Measurements from ENCODE around the gene SOX9.

SOX9 gene

GRCh38 chr17:72158895-72159885 is 38.4 kb downstream of the SOX9 start:
- no peak for DNase-seq (ENCODE audit: low read depth in 1 of 2, low spot score in 1 of 2)

GRCh38 chr17:72162569-72162968 is 41.7 kb downstream of the SOX9 start:
- no peak for DNase-seq (ENCODE audit: low read depth in 1 of 2, low spot score in 1 of 2)

- no peak for DNase-seq (ENCODE audit: low read depth in 1 of 2, low spot score in 1 of 2)
Observed at GRCh38 chr17:72163474-72163873, 42.7 kb downstream of the SOX9 start.

GRCh38 chr17:72164158-72164739 is 43.4 kb downstream of the SOX9 start:
- DNase-seq (ENCODE audit: low read depth in 1 of 2, low spot score in 1 of 2) = no peak

- DNase-seq (ENCODE audit: low read depth in 1 of 2, low spot score in 1 of 2) = no peak
Observed at GRCh38 chr17:72165192-72165866, 44.5 kb downstream of the SOX9 start.

- no peak for DNase-seq (ENCODE audit: low read depth in 1 of 2, low spot score in 1 of 2)
Observed at GRCh38 chr17:72165867-72166439, 45.1 kb downstream of the SOX9 start.

GRCh38 chr17:72167593-72167992 is 46.8 kb downstream of the SOX9 start:
- no peak for DNase-seq (ENCODE audit: low read depth in 1 of 2, low spot score in 1 of 2)

- DNase-seq (ENCODE audit: low read depth in 1 of 2, low spot score in 1 of 2) = no peak
Observed at GRCh38 chr17:72169823-72170222, 49.0 kb downstream of the SOX9 start.

- no peak for DNase-seq (ENCODE audit: low read depth in 1 of 2, low spot score in 1 of 2)
Observed at GRCh38 chr17:72171703-72172667, 51.2 kb downstream of the SOX9 start.

- DNase-seq (ENCODE audit: low read depth in 1 of 2, low spot score in 1 of 2) = no peak
Observed at GRCh38 chr17:72173499-72174116, 52.8 kb downstream of the SOX9 start.

- DNase-seq (ENCODE audit: low read depth in 1 of 2, low spot score in 1 of 2) = no peak
Observed at GRCh38 chr17:72175263-72175662, 54.4 kb downstream of the SOX9 start.

All from stimulated activated CD4-positive, alpha-beta T cell treated with anti-CD3 and anti-CD28 coated beads, Interleukin-15, amount 100 ng/mL, for 1 hour (primary cell).